OCI-LY1 (cell line): Measurements from ENCODE around the gene AK3.

Source experiments
- H2AFZ ChIP-seq: fragments of 200-600 bp; sonication (generic), shearing (Covaris generic); 2 replicates; pipeline ENCODE4 v1.6.0; 2014; ENCODE audit warnings: antibody characterized with exemption, mild to moderate bottlenecking, low read length
- H3F3A ChIP-seq: fragments of 200-600 bp; sonication (generic), shearing (Covaris generic); 2 replicates; pipeline ENCODE4 v1.6.0; 2014; ENCODE audit warnings: mild to moderate bottlenecking, antibody characterized with exemption, low read length, moderate library complexity; ENCODE audit not compliant: insufficient read depth
- H3K27ac ChIP-seq: fragments of 200-600 bp; sonication (generic); 2 replicates; pipeline ENCODE4 v1.5.1; 2014; ENCODE audit warnings: low read length, mixed run types, mild to moderate bottlenecking, low read depth; ENCODE audit not compliant: poor library complexity, severe bottlenecking
- H3K27me3 ChIP-seq: fragments of 200-600 bp; sonication (generic); 2 replicates; pipeline ENCODE4 v1.6.0; 2014; ENCODE audit warnings: antibody characterized with exemption, mild to moderate bottlenecking, low read length, moderate library complexity; ENCODE audit not compliant: insufficient read depth
- H3K36me3 ChIP-seq: fragments of 200-600 bp; sonication (generic); 2 replicates; pipeline ENCODE4 v1.6.1; 2014; ENCODE audit warnings: mild to moderate bottlenecking, antibody characterized with exemption, low read length, moderate library complexity, mixed read lengths; ENCODE audit not compliant: insufficient read depth
- H3K4me1 ChIP-seq: fragments of 200-600 bp; sonication (generic); 2 replicates; pipeline ENCODE4 v1.5.1; 2014; ENCODE audit warnings: mild to moderate bottlenecking, low read length, moderate library complexity; ENCODE audit not compliant: insufficient read depth, severe bottlenecking
- H3K4me2 ChIP-seq: fragments of 200-600 bp; sonication (generic), shearing (Covaris generic); 2 replicates; pipeline ENCODE4 v1.6.1; 2014; ENCODE audit warnings: low read length
- H3K4me3 ChIP-seq: fragments of 200-600 bp; sonication (generic); 2 replicates; pipeline ENCODE4 v1.5.1; 2014; ENCODE audit warnings: low read length, low read depth, mild to moderate bottlenecking, mixed read lengths; ENCODE audit not compliant: poor library complexity, severe bottlenecking
- H3K79me2 ChIP-seq: fragments of 200-600 bp; shearing (Covaris generic); 2 replicates; pipeline ENCODE4 v1.6.1; 2016; ENCODE audit warnings: mixed run types, low read length, mixed read lengths; ENCODE audit not compliant: insufficient read depth
- H3K9ac ChIP-seq: fragments of 200-600 bp; sonication (generic), shearing (Covaris generic); 2 replicates; pipeline ENCODE4 v1.6.1; 2014; ENCODE audit warnings: mild to moderate bottlenecking, low read length, mixed read lengths
- H3K9me2 ChIP-seq: fragments of 200-600 bp; sonication (generic), shearing (Covaris generic); 2 replicates; pipeline ENCODE4 v1.6.1; 2014; ENCODE audit warnings: low read depth, mild to moderate bottlenecking, low read length, mixed read lengths
- H3K9me3 ChIP-seq: fragments of 200-600 bp; shearing (Covaris generic); 2 replicates; pipeline ENCODE4 v1.6.1; 2014; ENCODE audit warnings: low read length, mixed read lengths
- H4K20me1 ChIP-seq: fragments of 200-600 bp; sonication (generic), shearing (Covaris generic); 2 replicates; pipeline ENCODE4 v1.6.0; 2016; ENCODE audit warnings: mild to moderate bottlenecking, low read length; ENCODE audit not compliant: insufficient read depth
- EZH2 ChIP-seq: fragments of 200-600 bp; sonication (generic), shearing (Covaris generic); IDR thresholded peaks from 2 replicates; pipeline ENCODE4 v1.8.0; 2017; ENCODE audit warnings: borderline replicate concordance, mixed run types, mild to moderate bottlenecking, antibody characterized with exemption, low read length, moderate library complexity, mixed read lengths
- TF ChIP-seq, protein P1 (sequence below): fragments of 200-600 bp; sonication (generic), shearing (Covaris generic); IDR thresholded peaks from 2 replicates; pipeline ENCODE4 v1.5.1; 2017; ENCODE audit warnings: mild to moderate bottlenecking, antibody characterized with exemption, low read length, moderate library complexity, mixed read lengths

Gene AK3

DNA sequence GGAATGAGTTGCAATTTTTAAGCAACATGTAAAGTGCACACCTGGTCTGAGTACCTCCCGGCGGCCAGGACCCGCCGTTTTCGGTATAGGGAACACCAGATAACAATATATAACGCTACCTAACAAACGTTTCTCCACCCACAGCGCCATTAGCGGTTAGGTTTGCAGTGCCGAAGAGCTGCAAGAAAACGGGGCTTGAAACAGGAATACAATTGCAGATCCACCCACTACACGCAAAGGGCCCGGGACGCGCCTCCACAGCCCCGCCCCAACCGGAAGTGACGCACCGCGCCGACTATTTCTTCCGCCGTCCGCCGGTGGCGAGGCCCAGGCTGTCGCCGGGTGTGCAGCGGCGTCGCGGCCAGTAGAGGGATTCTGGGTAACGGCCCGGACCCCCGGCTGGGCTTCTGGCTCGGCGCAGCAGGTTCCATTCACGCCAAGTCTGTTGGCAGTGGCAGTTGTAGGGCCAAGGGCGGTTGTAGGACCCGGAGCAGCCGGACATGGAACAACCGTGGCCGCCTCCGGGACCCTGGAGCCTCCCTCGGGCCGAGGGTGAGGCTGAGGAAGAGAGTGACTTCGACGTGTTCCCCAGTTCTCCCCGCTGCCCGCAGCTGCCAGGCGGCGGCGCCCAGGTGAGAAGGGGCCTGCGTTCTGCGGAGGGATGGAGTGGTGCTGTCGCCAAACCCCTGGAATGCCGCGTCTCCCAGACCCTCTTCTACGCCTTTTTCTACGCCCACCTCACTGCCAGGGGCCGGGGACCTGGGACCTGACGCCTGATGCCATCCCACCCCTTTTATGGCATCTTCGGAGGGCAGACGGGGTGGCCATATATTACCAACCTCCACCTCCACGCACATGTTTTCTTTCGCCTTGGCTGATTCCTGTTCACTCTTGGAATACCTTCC is 61.5 kb downstream of the AK3 start, which contains the start of gene CDC37L1:
Gene CDC37L1, plus strand, starts transcription at position 302 of the 905 bp plus-strand sequence. Its CDS starts 199 bp downstream, at position 501.
- peak within 1 kb of the TSS; percentile 82 for H3K4me2 ChIP-seq
- 0 out of 2 replicates have a peak, but pooled peaks cover 5% of the 10 kb centered on the region for H3K36me3 ChIP-seq
- H3K79me2 ChIP-seq, result peaks cover 22% of the 10 kb centered on the region
- H3K27me3 ChIP-seq, result no peaks in the 10 kb centered on the region
- no peak for TF ChIP-seq EZH2
- TF ChIP-seq, protein P1, sequence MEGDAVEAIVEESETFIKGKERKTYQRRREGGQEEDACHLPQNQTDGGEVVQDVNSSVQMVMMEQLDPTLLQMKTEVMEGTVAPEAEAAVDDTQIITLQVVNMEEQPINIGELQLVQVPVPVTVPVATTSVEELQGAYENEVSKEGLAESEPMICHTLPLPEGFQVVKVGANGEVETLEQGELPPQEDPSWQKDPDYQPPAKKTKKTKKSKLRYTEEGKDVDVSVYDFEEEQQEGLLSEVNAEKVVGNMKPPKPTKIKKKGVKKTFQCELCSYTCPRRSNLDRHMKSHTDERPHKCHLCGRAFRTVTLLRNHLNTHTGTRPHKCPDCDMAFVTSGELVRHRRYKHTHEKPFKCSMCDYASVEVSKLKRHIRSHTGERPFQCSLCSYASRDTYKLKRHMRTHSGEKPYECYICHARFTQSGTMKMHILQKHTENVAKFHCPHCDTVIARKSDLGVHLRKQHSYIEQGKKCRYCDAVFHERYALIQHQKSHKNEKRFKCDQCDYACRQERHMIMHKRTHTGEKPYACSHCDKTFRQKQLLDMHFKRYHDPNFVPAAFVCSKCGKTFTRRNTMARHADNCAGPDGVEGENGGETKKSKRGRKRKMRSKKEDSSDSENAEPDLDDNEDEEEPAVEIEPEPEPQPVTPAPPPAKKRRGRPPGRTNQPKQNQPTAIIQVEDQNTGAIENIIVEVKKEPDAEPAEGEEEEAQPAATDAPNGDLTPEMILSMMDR, result peak; percentile 54
- H3K9ac ChIP-seq, result peak within 1 kb of the TSS; percentile 87
- no peaks in the 10 kb centered on the region for H3K9me3 ChIP-seq
- H3F3A ChIP-seq, result no peaks in the 10 kb centered on the region
- peaks cover 22% of the 10 kb centered on the region for H3K4me1 ChIP-seq
- H3K9me2 ChIP-seq, result no peaks in the 10 kb centered on the region
- H3K4me3 ChIP-seq, result peak within 1 kb of the TSS; percentile 80
- no peaks in the 10 kb centered on the region for H4K20me1 ChIP-seq
- H3K27ac ChIP-seq, result peak within 1 kb of the TSS; percentile 87
- peak within 1 kb of the TSS; percentile 50 for H2AFZ ChIP-seq

DNA sequence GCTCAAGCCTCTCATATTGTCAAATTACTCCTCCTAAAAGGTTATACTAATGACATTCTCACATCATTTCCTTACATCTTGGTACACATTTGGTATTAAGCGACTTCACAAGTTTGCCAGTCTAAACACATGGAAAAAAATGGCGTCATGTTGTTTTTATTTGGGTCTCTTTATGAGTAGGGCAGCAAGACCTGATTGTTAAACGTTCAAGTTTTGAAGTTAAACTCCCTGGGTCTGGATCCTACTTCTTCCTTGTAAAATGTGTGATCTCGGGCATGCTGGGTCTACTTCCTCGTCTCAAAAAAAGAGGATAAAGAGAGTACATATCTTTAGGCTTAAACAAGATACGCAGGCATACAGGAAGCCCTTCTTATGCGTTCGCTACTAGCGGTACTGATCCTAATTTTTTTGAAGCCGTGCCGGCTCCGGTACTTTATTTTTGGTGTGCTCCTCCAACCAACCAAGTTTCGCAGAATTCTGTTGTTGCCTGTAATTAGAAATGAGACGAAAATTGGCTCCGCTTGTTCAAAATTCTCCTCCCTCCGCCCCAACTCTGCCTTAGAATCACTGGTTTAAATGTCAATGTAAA is 62.2 kb downstream of the AK3 start:
- H3K9me3 ChIP-seq, result no peaks in the 10 kb centered on the region
- peak overlapping the region; percentile 50 for H2AFZ ChIP-seq
- H3K9me2 ChIP-seq, result no peaks in the 10 kb centered on the region
- H3K79me2 ChIP-seq, result peaks cover 22% of the 10 kb centered on the region
- peak overlapping the region; percentile 80 for H3K4me3 ChIP-seq
- TF ChIP-seq, protein P1, result no peak
- TF ChIP-seq EZH2, result no peak
- 0 out of 2 replicates have a peak, but pooled peaks cover 5% of the 10 kb centered on the region for H3K36me3 ChIP-seq
- peak overlapping the region; percentile 82 for H3K4me2 ChIP-seq
- no peaks in the 10 kb centered on the region for H4K20me1 ChIP-seq
- H3K9ac ChIP-seq, result peak overlapping the region; percentile 87
- no peaks in the 10 kb centered on the region for H3F3A ChIP-seq
- H3K27ac ChIP-seq, result peak overlapping the region; percentile 87
- no peaks in the 10 kb centered on the region for H3K27me3 ChIP-seq
- H3K4me1 ChIP-seq, result peaks cover 22% of the 10 kb centered on the region

DNA sequence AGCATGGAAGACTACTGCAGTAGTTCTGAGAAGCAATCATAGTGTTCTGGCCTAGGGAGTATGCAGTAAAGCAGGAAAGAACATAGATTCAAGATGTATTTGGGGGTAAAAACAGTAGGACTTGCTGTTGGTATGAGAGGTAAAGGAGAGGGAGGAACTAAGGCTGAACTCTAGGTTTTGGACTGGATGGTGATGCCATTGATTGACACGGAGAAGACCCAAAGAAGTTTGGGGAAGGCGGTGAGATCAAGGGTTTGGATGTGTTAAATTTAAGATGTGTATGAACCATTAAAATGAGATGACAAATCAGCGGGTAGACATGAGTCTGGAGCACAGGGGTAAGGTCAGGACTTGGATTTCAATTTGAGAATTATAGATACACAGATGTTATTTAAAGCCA is 63.6 kb downstream of the AK3 start:
- H3K4me1 ChIP-seq, result peaks cover 22% of the 10 kb centered on the region
- no peak overlapping the region for H3K4me3 ChIP-seq
- H3K27ac ChIP-seq, result no peak overlapping the region
- no peaks in the 10 kb centered on the region for H3K27me3 ChIP-seq
- H3K4me2 ChIP-seq, result no peak overlapping the region
- no peak for TF ChIP-seq EZH2
- TF ChIP-seq, protein P1, result no peak
- no peaks in the 10 kb centered on the region for H3F3A ChIP-seq
- no peaks in the 10 kb centered on the region for H4K20me1 ChIP-seq
- peaks cover 22% of the 10 kb centered on the region for H3K79me2 ChIP-seq
- no peaks in the 10 kb centered on the region for H3K9me2 ChIP-seq
- H3K9ac ChIP-seq, result no peak overlapping the region
- no peaks in the 10 kb centered on the region for H3K36me3 ChIP-seq
- no peaks in the 10 kb centered on the region for H3K9me3 ChIP-seq
- no peak overlapping the region for H2AFZ ChIP-seq
